Measurements from ENCODE around the gene NPY. TPM values are rescaled to one million over a fixed set of nuclear protein-coding genes. Genes with fewer than 3 reads are reported as not detected.
"Not testable (repeated sequence)": the region's sequence is repeated elsewhere in the genome, so short reads cannot be mapped to it uniquely, and the experiment has no call there.

NPY gene
- not detected for total RNA-seq
- 0 reads per million in 2 donors for total RNA-seq

- peaks cover 9% of the 10 kb centered on the region for H3K4me1 Mint-ChIP-seq
- peaks cover 46% of the 10 kb centered on the region for H3K27me3 Mint-ChIP-seq
- H3K9me3 ChIP-seq (ENCODE audit: control insufficient read depth, low read length, poor library complexity, severe bottlenecking), result peaks cover under 1% of the 10 kb centered on the region
- H3K27ac Mint-ChIP-seq, result no peak within 1 kb of the TSS
- peaks cover 2% of the 10 kb centered on the region for H3K36me3 Mint-ChIP-seq (ENCODE audit: low read depth)
- peak; percentile 20 for ATAC-seq
- H3K4me3 Mint-ChIP-seq, result peak within 1 kb of the TSS; percentile 87
- DNase-seq, result no peak
Measured at GRCh38 chr7:24283897-24284698, at the start of gene NPY. Gene NPY (plus strand): TSS chr7:24284190. CDS start chr7:24285241, 1,051 bp downstream.

- no peak for DNase-seq
- no peak for ATAC-seq
- Mint-ChIP-seq H3K27ac (no peak overlapping the region), H3K27me3 (peaks cover 22% of the 10 kb centered on the region), H3K36me3 (ENCODE audit: low read depth) (no peaks in the 10 kb centered on the region), H3K4me1 (no peaks in the 10 kb centered on the region), H3K4me3 (no peak overlapping the region)
- H3K9me3 ChIP-seq (ENCODE audit: control insufficient read depth, low read length, poor library complexity, severe bottlenecking), result no peaks in the 10 kb centered on the region
Measured at GRCh38 chr7:24239260-24239659, 44.7 kb upstream of the NPY start.

GRCh38 chr7:24241206-24241605 is 42.8 kb upstream of the NPY start:
- DNase-seq (no peak), ATAC-seq (no peak)
- H3K27ac Mint-ChIP-seq, result no peak overlapping the region
- H3K27me3 Mint-ChIP-seq, result peaks cover 17% of the 10 kb centered on the region
- no peaks in the 10 kb centered on the region for H3K4me1 Mint-ChIP-seq
- no peak overlapping the region for H3K4me3 Mint-ChIP-seq
- H3K9me3 ChIP-seq (ENCODE audit: control insufficient read depth, low read length, poor library complexity, severe bottlenecking), result no peaks in the 10 kb centered on the region
- no peaks in the 10 kb centered on the region for H3K36me3 Mint-ChIP-seq (ENCODE audit: low read depth)

DNA sequence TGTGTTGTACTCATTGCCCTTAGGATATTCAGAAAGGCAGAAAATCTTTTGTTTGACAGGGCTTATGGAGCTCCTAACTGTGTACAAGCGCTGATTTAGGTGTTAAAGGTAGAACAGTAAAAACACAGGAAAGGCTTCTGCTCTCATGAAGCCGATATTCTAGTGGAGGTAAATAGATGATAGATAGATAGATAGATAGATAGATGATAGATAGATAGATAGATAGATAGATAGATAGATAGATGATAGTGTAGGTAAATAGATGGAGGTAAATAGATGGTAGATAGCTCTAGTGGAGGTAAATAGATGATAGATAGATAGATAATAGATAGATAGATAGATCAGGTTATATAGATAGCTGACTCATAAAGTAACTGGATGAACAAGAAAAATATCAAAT is 39.4 kb upstream of the NPY start:
- no peak for ATAC-seq
- Mint-ChIP-seq H3K27me3 (no peaks in the 10 kb centered on the region), H3K27ac (no peak overlapping the region), H3K4me3 (no peak overlapping the region), H3K4me1 (no peaks in the 10 kb centered on the region), H3K36me3 (ENCODE audit: low read depth) (no peaks in the 10 kb centered on the region)
- no peak for DNase-seq
- H3K9me3 ChIP-seq (ENCODE audit: control insufficient read depth, low read length, poor library complexity, severe bottlenecking), result no peaks in the 10 kb centered on the region

DNA sequence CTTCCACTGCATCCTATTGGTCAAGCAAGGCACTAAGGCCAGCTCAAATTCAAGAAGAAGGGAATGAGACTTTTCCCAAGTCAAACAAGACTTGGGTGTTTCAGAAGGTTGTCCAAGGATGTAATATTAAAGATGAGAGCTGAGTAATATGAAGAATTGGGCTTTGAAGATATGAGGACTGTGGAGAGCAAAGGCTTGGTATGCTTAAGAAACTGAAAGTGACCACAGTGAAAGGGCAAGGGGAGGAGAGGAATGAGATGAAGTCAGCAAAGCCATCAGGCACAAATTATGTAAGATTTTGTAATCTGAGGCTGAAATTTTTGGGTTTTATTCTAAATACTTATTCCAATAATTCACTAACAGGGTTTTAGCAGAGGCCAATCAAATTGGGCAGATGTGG is 38.6 kb upstream of the NPY start:
- Mint-ChIP-seq H3K27me3 (no peaks in the 10 kb centered on the region), H3K4me1 (no peaks in the 10 kb centered on the region)

DNA sequence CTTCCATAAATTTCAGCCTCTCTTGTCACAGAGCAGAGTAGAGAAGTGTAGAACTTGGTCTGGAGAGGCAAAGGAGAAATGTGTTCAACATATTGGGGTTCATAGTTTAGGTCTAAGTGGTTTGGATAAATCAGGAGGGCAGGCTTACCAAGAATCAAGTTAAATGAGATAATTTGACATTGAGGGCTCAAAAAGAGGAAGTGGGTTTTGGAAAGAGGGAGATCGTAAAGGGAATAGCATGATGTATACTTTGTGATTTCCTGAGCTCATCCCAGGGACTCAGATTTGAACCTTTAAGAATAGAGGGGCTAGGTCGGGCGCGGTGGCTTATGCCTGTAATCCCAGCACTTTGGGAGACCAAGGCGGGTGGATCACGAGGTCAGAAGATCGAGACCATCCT is 34.7 kb upstream of the NPY start:
- Mint-ChIP-seq H3K36me3 (ENCODE audit: low read depth) (no peaks in the 10 kb centered on the region), H3K27me3 (no peaks in the 10 kb centered on the region), H3K4me1 (no peaks in the 10 kb centered on the region), H3K27ac (no peak overlapping the region), H3K4me3 (no peak overlapping the region)
- no peak for ATAC-seq
- no peak for DNase-seq
- no peaks in the 10 kb centered on the region for H3K9me3 ChIP-seq (ENCODE audit: control insufficient read depth, low read length, poor library complexity, severe bottlenecking)

More for the DNA sequence above, 38.6 kb upstream of the NPY start:
- no peaks in the 10 kb centered on the region for H3K36me3 Mint-ChIP-seq (ENCODE audit: low read depth)
- H3K9me3 ChIP-seq (ENCODE audit: control insufficient read depth, low read length, poor library complexity, severe bottlenecking), result no peaks in the 10 kb centered on the region
- ATAC-seq (no peak), DNase-seq (no peak)
- no peak overlapping the region for H3K4me3 Mint-ChIP-seq
- H3K27ac Mint-ChIP-seq, result no peak overlapping the region

GRCh38 chr7:24251568-24251967 is 32.4 kb upstream of the NPY start:
- ATAC-seq (no peak), DNase-seq (no peak)
- H3K36me3 Mint-ChIP-seq (ENCODE audit: low read depth), result no peaks in the 10 kb centered on the region
- no peaks in the 10 kb centered on the region for H3K9me3 ChIP-seq (ENCODE audit: control insufficient read depth, low read length, poor library complexity, severe bottlenecking)
- H3K27me3 Mint-ChIP-seq, result no peaks in the 10 kb centered on the region
- H3K27ac Mint-ChIP-seq, result no peak overlapping the region
- H3K4me3 Mint-ChIP-seq, result no peak overlapping the region
- H3K4me1 Mint-ChIP-seq, result peaks cover 8% of the 10 kb centered on the region

- H3K9me3 ChIP-seq (ENCODE audit: control insufficient read depth, low read length, poor library complexity, severe bottlenecking), result no peaks in the 10 kb centered on the region
- H3K27ac Mint-ChIP-seq, result no peak overlapping the region
- H3K4me1 Mint-ChIP-seq, result peaks cover 8% of the 10 kb centered on the region
- H3K27me3 Mint-ChIP-seq, result no peaks in the 10 kb centered on the region
- DNase-seq, result no peak
- no peak for ATAC-seq
- no peak overlapping the region for H3K4me3 Mint-ChIP-seq
- H3K36me3 Mint-ChIP-seq (ENCODE audit: low read depth), result no peaks in the 10 kb centered on the region
Measured at GRCh38 chr7:24255139-24255538, 28.9 kb upstream of the NPY start.

DNA sequence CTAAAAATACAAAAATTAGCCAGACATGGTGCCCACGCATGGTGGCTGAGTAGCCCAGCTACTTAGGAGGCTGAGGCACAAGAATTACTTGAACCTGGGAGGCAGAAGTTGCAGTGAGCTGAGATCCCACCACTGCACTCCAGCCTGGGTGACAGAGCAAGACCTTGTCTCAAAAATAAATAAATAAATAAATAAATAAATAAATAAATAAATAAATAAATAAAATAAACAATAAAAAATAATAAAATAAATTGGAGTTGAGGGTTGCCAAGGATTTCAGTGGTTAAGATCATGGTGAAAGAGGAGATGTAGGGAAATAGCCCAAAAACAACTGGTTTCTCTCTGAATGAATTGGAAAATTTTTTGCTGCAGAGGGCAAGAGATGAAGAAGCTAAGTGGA is 25.7 kb upstream of the NPY start:
- not testable (repeated sequence) for ATAC-seq; H3K9me3 ChIP-seq (ENCODE audit: control insufficient read depth, low read length, poor library complexity, severe bottlenecking); H3K36me3 Mint-ChIP-seq (ENCODE audit: low read depth); H3K4me3 Mint-ChIP-seq; H3K27ac Mint-ChIP-seq; H3K27me3 Mint-ChIP-seq; DNase-seq; H3K4me1 Mint-ChIP-seq

- DNase-seq (no peak), ATAC-seq (no peak)
- Mint-ChIP-seq H3K27ac (no peak overlapping the region), H3K36me3 (ENCODE audit: low read depth) (no peaks in the 10 kb centered on the region), H3K4me1 (no peaks in the 10 kb centered on the region), H3K4me3 (no peak overlapping the region), H3K27me3 (no peaks in the 10 kb centered on the region)
- no peaks in the 10 kb centered on the region for H3K9me3 ChIP-seq (ENCODE audit: control insufficient read depth, low read length, poor library complexity, severe bottlenecking)
Measured at GRCh38 chr7:24271938-24272337, 12.1 kb upstream of the NPY start.

GRCh38 chr7:24279512-24279911 is 4.5 kb upstream of the NPY start:
- Mint-ChIP-seq H3K27ac (no peak overlapping the region), H3K36me3 (ENCODE audit: low read depth) (peaks cover 2% of the 10 kb centered on the region), H3K4me1 (peaks cover 3% of the 10 kb centered on the region), H3K4me3 (no peak overlapping the region), H3K27me3 (peaks cover 19% of the 10 kb centered on the region)
- DNase-seq (no peak), ATAC-seq (no peak)
- H3K9me3 ChIP-seq (ENCODE audit: control insufficient read depth, low read length, poor library complexity, severe bottlenecking), result peaks cover 4% of the 10 kb centered on the region

DNA sequence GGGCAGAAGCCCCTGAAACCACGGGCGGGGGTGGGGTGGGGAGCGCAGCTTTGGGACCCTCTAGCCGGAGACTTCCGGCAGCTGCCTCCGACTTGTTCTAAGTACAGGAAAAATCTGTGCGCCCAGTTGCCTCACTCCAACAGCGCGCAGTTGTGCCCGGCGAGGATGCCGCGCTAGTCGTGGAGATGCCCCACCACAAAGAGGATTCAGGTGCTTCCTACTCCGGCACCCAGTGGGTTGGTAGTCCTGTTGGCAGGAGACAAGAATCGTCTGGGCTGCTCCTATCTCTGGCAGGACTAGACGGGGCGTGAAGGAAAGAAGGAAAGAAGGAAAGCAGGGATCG is 465 bp upstream of the NPY start:
- Mint-ChIP-seq H3K36me3 (ENCODE audit: low read depth) (peaks cover 2% of the 10 kb centered on the region), H3K27me3 (peaks cover 46% of the 10 kb centered on the region), H3K4me3 (peak overlapping the region; percentile 87), H3K27ac (no peak overlapping the region), H3K4me1 (peaks cover 9% of the 10 kb centered on the region)
- no peak for ATAC-seq
- no peak for DNase-seq
- H3K9me3 ChIP-seq (ENCODE audit: control insufficient read depth, low read length, poor library complexity, severe bottlenecking), result peaks cover 4% of the 10 kb centered on the region

GRCh38 chr7:24284699-24285506 is 913 bp downstream of the NPY start:
- ATAC-seq, result no peak
- no peak for DNase-seq
- Mint-ChIP-seq H3K36me3 (ENCODE audit: low read depth) (peaks cover 2% of the 10 kb centered on the region), H3K27me3 (peaks cover 51% of the 10 kb centered on the region), H3K4me1 (peaks cover 9% of the 10 kb centered on the region), H3K27ac (no peak overlapping the region), H3K4me3 (peak overlapping the region; percentile 87)
- no peaks in the 10 kb centered on the region for H3K9me3 ChIP-seq (ENCODE audit: control insufficient read depth, low read length, poor library complexity, severe bottlenecking)

Measured in T-helper 17 cell (primary cell).